ENCODE measurements around the gene BEX1.
"Not testable (repeated sequence)": the region's sequence is repeated elsewhere in the genome, so short reads cannot be mapped to it uniquely, and the experiment has no call there.

DNA sequence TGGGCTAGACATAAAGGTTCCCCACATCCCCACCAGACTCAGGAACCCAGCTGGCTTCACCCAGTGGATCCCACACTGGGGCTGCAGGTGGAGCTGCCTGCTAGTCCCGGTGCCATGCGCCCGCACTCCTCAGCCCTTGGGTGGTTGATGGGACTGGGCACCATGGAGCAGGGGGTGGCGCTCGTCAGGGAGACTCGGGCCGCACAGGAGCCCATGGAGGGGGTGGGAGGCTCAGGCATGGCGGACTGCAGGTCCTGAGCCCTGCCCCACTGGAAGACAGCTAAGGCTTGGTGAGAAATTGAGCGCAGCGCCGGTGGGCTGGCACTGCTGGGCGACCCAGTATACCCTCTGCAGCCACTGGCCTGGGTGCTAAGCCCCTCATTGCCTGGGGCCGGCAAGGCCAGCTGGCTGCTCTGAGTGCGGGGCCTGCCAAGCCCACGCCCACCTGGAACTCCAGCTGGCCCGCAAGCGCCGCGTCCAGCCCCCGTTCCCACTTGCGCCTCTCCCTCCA lies 43.3 kb upstream of the BEX1 start:
- not testable (repeated sequence) for TF ChIP-seq POLR2AphosphoS5 (IDR thresholded peaks at IDR 0.05; ENCODE audit: low read depth, low read length); POLR2A (IDR thresholded peaks at IDR 0.05; ENCODE audit: low read depth, low read length); SPI1 (IDR thresholded peaks at IDR 0.05; ENCODE audit: low read depth, low read length); TAF1 (IDR thresholded peaks at IDR 0.05; ENCODE audit: low read depth, low read length); PAX5 (IDR thresholded peaks at IDR 0.05; ENCODE audit: insufficient read depth, low read length, severe bottlenecking); POU2F2 (IDR thresholded peaks at IDR 0.05; ENCODE audit: low read depth, low read length)

All from GM12891 (cell line).